HG03175 (cell line): ENCODE measurements around the gene PRAC1.

Experiments used
- ATAC-seq: cut with Tn5 transposase; IDR thresholded peaks from one replicate; pipeline ENCODE4 v1.9.1; 2021; ENCODE audit warnings: mild to moderate bottlenecking, moderate library complexity; ENCODE audit not compliant: unreplicated experiment

PRAC1 gene

GRCh38 chr17:48715496-48716399 is 6.6 kb downstream of the PRAC1 start:
- no peak for ATAC-seq

- ATAC-seq: no peak
Measured at GRCh38 chr17:48711128-48711527, 11.2 kb downstream of the PRAC1 start.

- no peak for ATAC-seq
Measured at GRCh38 chr17:48704361-48705248, 17.7 kb downstream of the PRAC1 start.

GRCh38 chr17:48701864-48702532 is 20.3 kb downstream of the PRAC1 start:
- ATAC-seq: no peak

GRCh38 chr17:48693178-48693577 is 29.1 kb downstream of the PRAC1 start:
- no peak for ATAC-seq

GRCh38 chr17:48692049-48692448 is 30.3 kb downstream of the PRAC1 start:
- no peak for ATAC-seq

- no peak for ATAC-seq
Measured at GRCh38 chr17:48690655-48691054, 31.7 kb downstream of the PRAC1 start.

- ATAC-seq: no peak
Measured at GRCh38 chr17:48681609-48682008, 40.7 kb downstream of the PRAC1 start.

- no peak for ATAC-seq
Measured at GRCh38 chr17:48679385-48680096, 42.8 kb downstream of the PRAC1 start.

- peak; percentile 74 for ATAC-seq
Measured at GRCh38 chr17:48678141-48678971, 44.0 kb downstream of the PRAC1 start.

- no peak for ATAC-seq
Measured at GRCh38 chr17:48676963-48677558, 45.3 kb downstream of the PRAC1 start.

- no peak for ATAC-seq
Measured at GRCh38 chr17:48672340-48672739, 50.0 kb downstream of the PRAC1 start.
